Osteocyte (in vitro differentiated cells): ENCODE data around the gene ABI3. TPM values are rescaled to one million over a fixed set of nuclear protein-coding genes. Genes with fewer than 3 reads are reported as not detected.

Source experiments
- DNase-seq: peaks from one replicate; pipeline ENCODE4 v3.0.0; 2021; ENCODE audit warnings: mixed read lengths; ENCODE audit not compliant: unreplicated experiment; ENCODE audit errors: extremely low spot score
- H3K27ac Mint-ChIP-seq: one replicate; pipeline ENCODE4 v1.8.0; 2021; ENCODE audit warnings: mild to moderate bottlenecking, mixed read lengths; ENCODE audit not compliant: unreplicated experiment
- H3K27me3 Mint-ChIP-seq: one replicate; pipeline ENCODE4 v1.8.0; 2021; ENCODE audit warnings: mixed read lengths; ENCODE audit not compliant: unreplicated experiment
- H3K36me3 Mint-ChIP-seq: one replicate; pipeline ENCODE4 v1.8.0; 2021; ENCODE audit warnings: mixed read lengths; ENCODE audit not compliant: unreplicated experiment
- H3K4me1 Mint-ChIP-seq: one replicate; pipeline ENCODE4 v1.8.0; 2021; ENCODE audit warnings: mixed read lengths; ENCODE audit not compliant: unreplicated experiment
- H3K4me3 Mint-ChIP-seq: one replicate; pipeline ENCODE4 v1.8.0; 2021; ENCODE audit warnings: mild to moderate bottlenecking, moderate library complexity, mixed read lengths; ENCODE audit not compliant: unreplicated experiment
- H3K9me3 Mint-ChIP-seq: one replicate; pipeline ENCODE4 v1.8.0; 2021; ENCODE audit warnings: mixed read lengths; ENCODE audit not compliant: unreplicated experiment
- CTCF ChIP-seq: fragments of 200-600 bp; sonication (generic); IDR thresholded peaks from 2 replicates; pipeline ENCODE4 v1.5.0; 2021; ENCODE audit warnings: antibody characterized with exemption, mild to moderate bottlenecking, moderate library complexity
- total RNA-seq: library from RNA; stranded (reverse); gene quantifications from 2 replicates; pipeline ENCODE4 v1.2.1, GENCODE V29; 2021

The ABI3 gene
- total RNA-seq, 1 donor from 2014 or later, result 0.19 TPM

GRCh38 chr17:49197346-49197998 lies 13.0 kb upstream of the ABI3 start:
- H3K4me3 Mint-ChIP-seq, result no peak overlapping the region
- H3K4me1 Mint-ChIP-seq, result peaks cover 5% of the 10 kb centered on the region
- H3K36me3 Mint-ChIP-seq, result no peaks in the 10 kb centered on the region
- H3K9me3 Mint-ChIP-seq, result no peaks in the 10 kb centered on the region
- H3K27me3 Mint-ChIP-seq, result peaks cover 7% of the 10 kb centered on the region
- no peak for TF ChIP-seq CTCF
- H3K27ac Mint-ChIP-seq, result no peak overlapping the region
- DNase-seq, result no peak

- Mint-ChIP-seq H3K27ac (no peak overlapping the region), H3K36me3 (no peaks in the 10 kb centered on the region), H3K4me1 (peaks cover 5% of the 10 kb centered on the region), H3K9me3 (no peaks in the 10 kb centered on the region), H3K4me3 (no peak overlapping the region), H3K27me3 (peaks cover 15% of the 10 kb centered on the region)
- DNase-seq, result no peak
- TF ChIP-seq CTCF, result no peak
These were observed 12.3 kb upstream of the ABI3 start for GRCh38 chr17:49198211-49198610.

- no peak overlapping the region for H3K27ac Mint-ChIP-seq
- H3K4me3 Mint-ChIP-seq, result no peak overlapping the region
- H3K4me1 Mint-ChIP-seq, result no peaks in the 10 kb centered on the region
- TF ChIP-seq CTCF, result no peak
- no peaks in the 10 kb centered on the region for H3K36me3 Mint-ChIP-seq
- no peak for DNase-seq
- H3K9me3 Mint-ChIP-seq, result no peaks in the 10 kb centered on the region
- peaks cover 17% of the 10 kb centered on the region for H3K27me3 Mint-ChIP-seq
These were observed 10.0 kb upstream of the ABI3 start for GRCh38 chr17:49200423-49201083.

GRCh38 chr17:49201481-49201927 lies 9.0 kb upstream of the ABI3 start:
- no peak overlapping the region for H3K27ac Mint-ChIP-seq
- peaks cover 22% of the 10 kb centered on the region for H3K27me3 Mint-ChIP-seq
- no peaks in the 10 kb centered on the region for H3K36me3 Mint-ChIP-seq
- no peaks in the 10 kb centered on the region for H3K4me1 Mint-ChIP-seq
- H3K4me3 Mint-ChIP-seq, result no peak overlapping the region
- no peaks in the 10 kb centered on the region for H3K9me3 Mint-ChIP-seq
- no peak for TF ChIP-seq CTCF
- no peak for DNase-seq

- no peaks in the 10 kb centered on the region for H3K36me3 Mint-ChIP-seq
- H3K27me3 Mint-ChIP-seq, result peaks cover 25% of the 10 kb centered on the region
- H3K27ac Mint-ChIP-seq, result no peak overlapping the region
- H3K4me3 Mint-ChIP-seq, result no peak overlapping the region
- H3K9me3 Mint-ChIP-seq, result no peaks in the 10 kb centered on the region
- peaks cover under 1% of the 10 kb centered on the region for H3K4me1 Mint-ChIP-seq
- DNase-seq, result no peak
- TF ChIP-seq CTCF, result no peak
These were observed 6.7 kb upstream of the ABI3 start for GRCh38 chr17:49203796-49204195.
